NCI-H1105 treated with DMSO at 0.1 percent for 48 hours (cell line): ENCODE results near the gene CCDC27.
"Not testable (repeated sequence)": the region's sequence is repeated elsewhere in the genome, so short reads cannot be mapped to it uniquely, and the experiment has no call there.

Experiments used
- DNase-seq: peaks from one replicate; lab custom pipeline; 2025; lab: John Stamatoyannopoulos, UW

CCDC27 gene

DNA sequence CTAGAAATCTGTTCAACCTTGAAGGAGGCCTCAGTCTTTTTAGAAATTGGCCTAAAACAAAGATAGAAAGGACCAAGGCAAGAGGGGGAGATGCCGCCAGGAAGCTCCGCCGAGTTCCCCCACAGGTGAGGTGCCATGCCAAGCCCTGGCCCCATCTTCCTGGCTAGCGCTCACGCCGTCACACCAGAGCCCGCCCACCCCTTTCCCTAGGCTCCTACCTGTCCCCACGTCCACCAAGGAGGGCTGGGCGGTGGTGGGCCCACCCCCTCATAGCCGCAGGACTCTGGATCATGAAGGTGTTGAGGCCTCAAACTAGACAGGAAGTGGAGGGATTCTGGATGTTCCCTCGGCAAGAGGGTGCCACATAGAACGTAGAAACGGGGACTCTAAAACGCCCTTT is 15.5 kb upstream of the CCDC27 start:
- no peak for DNase-seq

DNA sequence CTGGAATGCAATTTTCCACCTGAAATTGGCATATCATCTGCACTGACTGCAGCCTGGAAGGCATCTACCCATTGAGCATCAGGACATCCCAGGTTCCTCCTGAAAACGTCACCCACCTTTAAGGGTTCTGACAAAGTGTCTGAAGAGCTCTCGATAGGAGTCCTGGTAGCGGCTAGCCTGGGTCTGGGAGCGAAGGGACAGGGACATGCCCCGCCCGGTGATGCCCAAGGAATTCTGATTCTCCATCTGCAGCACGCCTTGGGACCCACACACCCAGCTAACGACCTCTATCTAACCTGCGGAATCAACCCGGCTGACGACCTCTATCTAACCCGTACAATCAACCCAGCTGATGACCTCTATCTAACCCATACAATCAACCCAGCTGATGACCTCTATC is 13.3 kb upstream of the CCDC27 start:
- DNase-seq: no peak

- DNase-seq: no peak
Observed at GRCh38 chr1:3740042-3740441, 12.2 kb upstream of the CCDC27 start.

DNA sequence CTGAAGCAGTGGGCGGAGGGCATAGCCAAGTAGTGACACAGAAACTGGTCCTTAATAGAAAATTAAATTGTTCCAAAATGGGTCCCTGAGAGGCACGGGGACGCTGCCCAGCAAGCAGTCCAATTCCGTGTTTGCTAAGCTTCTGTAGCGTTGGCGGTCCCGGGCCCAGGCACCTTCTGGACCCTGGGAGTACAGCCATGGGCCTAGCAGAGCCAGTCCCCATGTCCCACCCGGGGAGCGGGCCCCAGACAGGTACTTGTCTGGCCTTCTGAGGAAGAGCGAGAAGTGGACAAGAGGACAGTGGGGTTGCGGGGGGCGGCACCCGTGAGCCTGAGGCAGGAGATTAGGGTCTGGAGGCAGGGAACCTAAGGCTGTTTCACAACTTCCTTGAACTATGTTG is 11.5 kb upstream of the CCDC27 start:
- DNase-seq: no peak

- no peak for DNase-seq
Observed at GRCh38 chr1:3741566-3742438, 10.4 kb upstream of the CCDC27 start.

GRCh38 chr1:3742439-3743298 is 9.6 kb upstream of the CCDC27 start:
- no peak for DNase-seq

- DNase-seq: no peak
Observed at GRCh38 chr1:3743421-3743820, 8.8 kb upstream of the CCDC27 start.

DNA sequence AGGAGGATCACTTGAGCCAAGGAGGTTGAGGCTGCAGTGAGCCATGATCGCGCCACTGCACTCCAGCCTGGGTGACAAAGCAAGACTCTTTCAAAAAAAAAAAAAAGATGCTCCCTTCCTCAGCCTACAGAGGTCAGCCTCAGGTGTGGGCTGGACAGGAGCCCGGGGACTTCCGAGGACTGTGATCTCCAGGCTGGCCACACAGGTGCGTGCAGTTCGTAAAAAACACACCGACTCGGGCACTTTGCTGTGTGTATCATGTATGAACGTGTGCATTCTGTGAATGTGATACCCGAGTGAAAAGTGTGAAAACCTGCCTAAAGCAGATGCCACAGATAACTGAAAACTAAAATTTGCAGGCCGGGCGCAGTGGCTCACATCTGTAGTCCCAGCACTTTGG is 8.4 kb upstream of the CCDC27 start:
- DNase-seq: no peak

GRCh38 chr1:3744646-3745045 is 7.6 kb upstream of the CCDC27 start:
- DNase-seq: no peak

DNA sequence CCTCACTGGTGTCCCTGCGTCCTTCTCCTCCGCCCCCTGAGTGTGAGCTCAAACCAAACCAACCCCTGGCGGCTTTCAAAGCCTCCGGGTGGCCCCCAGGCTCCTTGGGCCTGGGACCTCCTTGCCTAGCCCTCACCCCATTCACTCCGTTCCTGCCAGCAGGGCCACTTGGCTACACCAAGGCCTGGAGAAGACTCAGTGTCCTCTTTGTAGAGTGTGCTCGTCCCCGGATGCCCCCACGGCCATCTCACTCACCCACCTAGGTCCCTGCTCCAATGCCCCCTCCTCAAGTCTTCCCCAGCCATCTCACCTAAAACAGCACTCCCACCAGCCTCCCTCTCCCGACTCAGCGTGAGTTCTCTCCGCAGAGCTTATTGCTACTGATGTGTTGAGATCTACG is 7.2 kb upstream of the CCDC27 start:
- DNase-seq: no peak

GRCh38 chr1:3745590-3746381 is 6.5 kb upstream of the CCDC27 start:
- DNase-seq: no peak

DNA sequence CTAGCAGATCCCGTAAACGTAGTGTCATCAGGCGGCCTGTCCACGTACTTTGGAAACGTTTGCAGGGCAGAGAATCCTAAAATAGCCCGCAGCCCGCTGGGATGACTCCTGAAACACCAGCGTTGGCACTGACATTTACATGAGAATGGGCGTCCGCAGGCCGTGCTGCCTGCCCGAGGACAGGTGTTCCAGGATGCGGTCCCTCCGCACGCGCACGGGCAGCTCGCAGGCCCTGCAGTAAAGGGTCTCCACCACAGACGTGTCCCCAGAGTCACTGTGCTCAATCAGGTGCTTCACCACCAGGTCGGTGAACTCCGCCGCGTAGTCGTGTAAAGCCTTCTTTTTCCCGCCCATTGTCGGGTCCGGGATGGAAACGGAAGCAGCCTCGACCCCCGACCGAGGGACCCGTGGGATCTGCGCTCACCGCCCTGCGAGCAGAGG is 5.8 kb upstream of the CCDC27 start:
- DNase-seq: no peak

GRCh38 chr1:3746830-3747521 is 5.3 kb upstream of the CCDC27 start:
- DNase-seq: peak; percentile 83

GRCh38 chr1:3747522-3747848 is 4.8 kb upstream of the CCDC27 start:
- no peak for DNase-seq

GRCh38 chr1:3747903-3748302 is 4.3 kb upstream of the CCDC27 start:
- DNase-seq: no peak

DNA sequence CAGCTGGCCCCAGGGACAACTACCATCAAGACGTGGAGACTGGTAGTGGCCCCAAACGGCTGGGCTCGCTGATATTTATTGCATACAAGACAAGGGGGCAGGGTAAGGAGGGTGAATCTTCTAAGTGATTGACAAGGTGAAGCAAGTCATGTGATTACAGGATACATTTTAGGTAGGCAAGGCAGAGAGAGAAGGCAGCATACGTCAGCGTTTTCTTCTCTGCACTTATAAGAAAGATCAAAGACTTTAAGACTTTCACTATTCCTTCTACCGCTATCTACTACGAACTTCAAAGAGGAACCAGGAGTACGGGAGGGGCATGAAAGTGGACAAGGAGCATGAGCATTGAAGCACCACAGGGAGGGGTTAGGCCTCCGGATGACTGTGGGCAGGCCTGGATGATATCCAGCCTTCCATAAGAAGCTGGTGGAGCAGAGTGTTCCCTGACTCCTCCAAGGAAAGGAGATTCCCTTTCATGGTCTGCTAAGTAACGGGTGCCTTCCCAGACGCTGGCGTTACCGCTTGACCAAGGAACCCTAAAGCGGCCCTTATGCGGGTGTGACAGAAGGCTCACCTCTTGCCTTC is 3.8 kb upstream of the CCDC27 start:
- not testable (repeated sequence) for DNase-seq

DNA sequence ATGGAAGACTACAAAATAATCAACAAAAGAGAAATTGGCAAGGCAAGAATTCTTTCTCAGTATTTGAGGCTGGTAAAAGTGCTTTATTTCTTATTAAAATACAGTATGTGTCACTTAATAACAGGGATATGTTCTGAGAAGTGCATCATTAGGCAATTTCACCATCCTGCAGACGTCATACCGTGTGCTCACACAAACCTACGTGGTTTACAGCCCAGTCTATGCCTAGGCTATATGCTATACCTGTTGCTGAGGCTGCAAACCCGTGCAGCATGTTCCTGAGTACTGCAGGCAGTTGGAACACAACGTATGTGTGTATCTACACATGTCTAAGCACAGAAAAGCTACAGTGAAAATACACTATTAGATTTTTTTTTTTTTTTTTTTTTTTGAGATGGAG is 2.7 kb upstream of the CCDC27 start:
- no peak for DNase-seq

DNA sequence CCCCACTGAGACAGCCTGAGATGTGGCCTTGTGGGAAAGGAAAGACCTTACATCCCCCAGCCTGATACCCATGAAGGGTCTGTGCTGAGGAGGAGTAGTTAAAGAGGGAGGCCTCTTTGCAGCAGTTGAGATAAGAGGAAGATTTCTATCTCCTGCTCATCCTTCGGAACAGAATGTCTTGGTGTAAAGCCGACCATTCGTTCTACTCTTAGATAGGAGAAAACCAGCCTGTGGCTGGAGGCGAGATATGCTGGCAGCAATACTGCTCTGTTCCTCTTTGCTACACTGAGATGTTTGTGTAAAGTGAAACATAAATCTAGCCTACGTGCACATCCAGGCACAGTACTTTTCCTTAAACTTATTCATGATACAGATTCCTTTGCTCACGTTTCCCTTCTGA is 1.5 kb upstream of the CCDC27 start:
- no peak for DNase-seq

DNA sequence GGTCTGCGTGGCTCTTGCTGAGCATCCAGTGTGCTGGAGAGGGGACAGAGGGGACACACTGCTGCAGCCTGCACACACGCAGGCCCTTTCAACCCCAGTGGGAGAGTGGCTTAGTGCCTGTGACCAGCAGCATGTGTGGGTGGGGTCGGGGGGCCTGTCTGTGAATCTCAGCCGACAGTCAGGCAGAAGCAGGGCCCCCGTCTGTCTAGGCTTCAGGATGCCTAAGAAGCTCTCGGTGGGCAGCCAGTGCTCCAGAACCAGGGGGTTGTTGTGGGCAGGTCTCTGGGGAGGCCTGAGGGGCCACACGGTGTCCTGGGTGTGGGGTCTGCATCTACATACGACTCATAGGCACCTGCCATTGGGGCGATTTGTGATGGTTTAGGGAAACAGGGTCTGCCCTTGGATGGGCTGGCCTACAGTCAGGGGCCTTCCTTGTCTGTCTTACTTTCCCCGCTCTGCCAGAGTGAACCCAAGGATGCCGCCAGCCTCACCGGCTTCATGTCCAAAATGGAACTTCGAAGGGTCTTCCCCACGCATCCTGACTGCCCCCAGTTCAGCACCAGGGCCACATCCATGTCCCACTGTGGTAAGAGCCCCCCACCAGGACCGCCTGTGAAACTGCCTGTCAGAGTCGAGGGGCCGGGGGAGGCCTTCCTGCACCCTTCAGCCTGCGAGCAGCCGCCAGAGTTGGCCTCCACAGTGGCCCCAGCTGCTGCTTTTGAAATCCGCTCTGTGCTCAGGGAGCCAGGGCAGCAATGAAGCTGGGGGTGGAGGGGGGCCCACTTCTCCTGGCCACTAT is 1.6 kb downstream of the CCDC27 start:
- DNase-seq: no peak

GRCh38 chr1:3756394-3756793 is 4.1 kb downstream of the CCDC27 start:
- DNase-seq: no peak

- DNase-seq: no peak
Observed at GRCh38 chr1:3759164-3759563, 6.9 kb downstream of the CCDC27 start.
